ENCODE results near the gene VTI1A.

DNA sequence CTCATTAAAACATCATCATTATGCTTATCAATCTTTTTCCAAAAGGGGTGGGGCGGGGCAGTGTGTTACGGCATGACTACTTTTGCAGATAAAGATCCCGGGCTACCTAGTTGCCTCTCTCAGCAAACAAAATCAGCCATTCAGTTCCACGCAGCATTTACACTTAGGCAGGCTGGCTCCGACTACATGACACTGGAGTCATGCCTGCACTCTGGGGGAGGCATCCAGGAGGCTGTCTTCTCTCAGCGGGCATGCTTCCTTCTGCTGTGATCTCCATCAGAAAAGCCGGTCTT is 309.2 kb downstream of the VTI1A start:
- TF ChIP-seq, protein P1, sequence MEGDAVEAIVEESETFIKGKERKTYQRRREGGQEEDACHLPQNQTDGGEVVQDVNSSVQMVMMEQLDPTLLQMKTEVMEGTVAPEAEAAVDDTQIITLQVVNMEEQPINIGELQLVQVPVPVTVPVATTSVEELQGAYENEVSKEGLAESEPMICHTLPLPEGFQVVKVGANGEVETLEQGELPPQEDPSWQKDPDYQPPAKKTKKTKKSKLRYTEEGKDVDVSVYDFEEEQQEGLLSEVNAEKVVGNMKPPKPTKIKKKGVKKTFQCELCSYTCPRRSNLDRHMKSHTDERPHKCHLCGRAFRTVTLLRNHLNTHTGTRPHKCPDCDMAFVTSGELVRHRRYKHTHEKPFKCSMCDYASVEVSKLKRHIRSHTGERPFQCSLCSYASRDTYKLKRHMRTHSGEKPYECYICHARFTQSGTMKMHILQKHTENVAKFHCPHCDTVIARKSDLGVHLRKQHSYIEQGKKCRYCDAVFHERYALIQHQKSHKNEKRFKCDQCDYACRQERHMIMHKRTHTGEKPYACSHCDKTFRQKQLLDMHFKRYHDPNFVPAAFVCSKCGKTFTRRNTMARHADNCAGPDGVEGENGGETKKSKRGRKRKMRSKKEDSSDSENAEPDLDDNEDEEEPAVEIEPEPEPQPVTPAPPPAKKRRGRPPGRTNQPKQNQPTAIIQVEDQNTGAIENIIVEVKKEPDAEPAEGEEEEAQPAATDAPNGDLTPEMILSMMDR (IDR thresholded peaks at IDR 0.05) = no peak
- TF ChIP-seq POLR2AphosphoS5 (IDR thresholded peaks at IDR 0.05) = no peak
- TF ChIP-seq POLR2A (IDR thresholded peaks at IDR 0.05) = no peak

Measured in breast epithelium (tissue), 3 donors.